ENCODE results near the gene GTF2F1. TPM values are rescaled to one million over a fixed set of nuclear protein-coding genes. Genes with fewer than 3 reads are reported as not detected.

GTF2F1 gene, protein sequence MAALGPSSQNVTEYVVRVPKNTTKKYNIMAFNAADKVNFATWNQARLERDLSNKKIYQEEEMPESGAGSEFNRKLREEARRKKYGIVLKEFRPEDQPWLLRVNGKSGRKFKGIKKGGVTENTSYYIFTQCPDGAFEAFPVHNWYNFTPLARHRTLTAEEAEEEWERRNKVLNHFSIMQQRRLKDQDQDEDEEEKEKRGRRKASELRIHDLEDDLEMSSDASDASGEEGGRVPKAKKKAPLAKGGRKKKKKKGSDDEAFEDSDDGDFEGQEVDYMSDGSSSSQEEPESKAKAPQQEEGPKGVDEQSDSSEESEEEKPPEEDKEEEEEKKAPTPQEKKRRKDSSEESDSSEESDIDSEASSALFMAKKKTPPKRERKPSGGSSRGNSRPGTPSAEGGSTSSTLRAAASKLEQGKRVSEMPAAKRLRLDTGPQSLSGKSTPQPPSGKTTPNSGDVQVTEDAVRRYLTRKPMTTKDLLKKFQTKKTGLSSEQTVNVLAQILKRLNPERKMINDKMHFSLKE
- total RNA-seq (2014; rRNA removed; shearing (Covaris generic); ENCODE audit: low replicate concordance) = 18.2 and 35.4 TPM in 2 replicates

DNA sequence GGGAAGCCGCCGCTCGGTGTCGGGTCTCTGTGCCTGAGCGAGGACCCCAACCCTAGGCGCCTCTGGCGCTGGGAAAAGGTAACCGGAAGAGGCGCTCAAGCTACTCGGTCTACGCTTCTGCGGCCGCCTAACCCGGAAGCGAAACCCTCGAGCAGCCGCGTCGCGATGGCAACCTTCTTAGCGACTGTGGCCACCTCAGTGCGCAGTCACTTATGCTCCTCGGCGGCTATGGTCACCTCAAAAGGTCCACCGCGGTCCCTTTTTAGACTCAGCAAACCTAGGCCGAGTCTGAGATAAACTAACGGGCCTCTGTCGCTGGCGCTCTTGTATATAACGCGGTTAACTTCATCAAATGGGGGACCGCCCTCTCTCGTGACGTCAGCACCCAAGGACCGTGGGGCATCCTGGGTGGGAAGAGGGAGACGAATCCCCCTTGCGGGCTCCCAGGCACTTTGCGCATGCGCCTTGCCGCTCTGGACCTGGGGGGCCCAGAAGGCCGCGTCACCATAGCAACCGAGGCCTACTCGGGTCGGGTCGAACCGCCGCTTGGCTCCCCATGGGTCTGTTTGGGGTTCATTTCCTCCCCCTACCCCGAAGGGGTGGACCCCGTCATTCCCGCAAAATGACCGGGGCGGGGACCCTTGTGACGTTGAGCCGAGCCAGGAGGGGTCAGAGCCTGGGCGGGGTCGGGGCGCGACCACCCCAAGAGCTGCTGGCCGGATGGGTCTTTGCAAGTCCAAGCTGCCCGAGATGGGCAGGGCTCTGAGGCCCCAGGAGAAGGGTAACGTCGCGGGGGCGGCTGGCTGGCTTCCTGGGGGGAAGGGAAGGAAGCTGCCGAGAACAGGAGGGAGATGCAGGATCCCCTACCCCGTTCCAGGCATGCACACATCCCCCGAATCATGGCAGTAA, at the start of gene GTF2F1:
GTF2F1 (minus strand) TSS at position 91 of the 909 bp plus-strand sequence. CDS start 169 bp downstream, outside the sequence.
- H3K27me3 ChIP-seq (ENCODE audit: low read length) = no peaks in the 10 kb centered on the region
- DNase-seq = peak; percentile 98

DNA sequence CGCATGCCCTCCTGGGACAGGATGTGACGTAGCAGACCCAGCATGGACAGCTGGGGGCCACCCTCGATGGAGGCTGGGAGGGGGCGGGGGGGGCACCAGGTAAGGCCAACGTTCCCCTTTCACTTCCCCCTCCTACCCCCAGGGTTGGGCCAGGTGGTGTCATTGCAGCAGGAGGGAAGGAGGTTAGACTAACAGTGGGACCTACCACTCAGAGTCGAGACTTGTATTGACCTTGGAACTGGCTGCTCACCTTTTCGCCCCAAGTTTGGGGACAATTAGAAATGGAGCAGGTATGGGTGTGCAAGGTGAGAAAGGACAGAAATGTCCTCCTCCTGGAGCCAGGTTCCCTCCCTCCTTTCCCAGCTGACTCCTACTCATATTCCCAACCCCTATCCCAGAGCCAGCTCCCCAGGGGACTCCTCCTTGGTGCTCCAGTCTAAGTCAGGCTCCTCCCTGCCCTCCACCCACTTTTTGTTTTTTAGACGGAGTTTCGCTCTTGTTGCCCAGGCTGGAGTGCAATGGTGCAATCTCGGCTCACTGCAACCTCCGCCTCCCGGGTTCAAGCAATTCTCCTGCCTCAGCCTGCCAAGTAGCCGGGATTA, 49.2 kb upstream of the GTF2F1 start:
- H3K9me3 ChIP-seq (ENCODE audit: low read length) = no peaks in the 10 kb centered on the region
- H3K27ac ChIP-seq (ENCODE audit: low read length) = no peak overlapping the region
- no peak overlapping the region for H2AFZ ChIP-seq (ENCODE audit: low read length)

More for the DNA sequence above, at the start of gene GTF2F1:
- Histone ChIP-seq H3K4me3 (ENCODE audit: low read length) (peak within 1 kb of the TSS; percentile 97), H3K79me2 (ENCODE audit: low read length) (peaks cover 26% of the 10 kb centered on the region), H3K27ac (ENCODE audit: low read length) (peak within 1 kb of the TSS; percentile 35; the same call in 1 of the 2 replicates), H4K20me1 (ENCODE audit: insufficient read depth, low read depth, low read length) (no peaks in the 10 kb centered on the region), H3K4me2 (ENCODE audit: low read depth, low read length, poor library complexity, severe bottlenecking) (peak within 1 kb of the TSS; percentile 93), H3K9me2 (replicated peaks; ENCODE audit: insufficient read depth, low read length) (no peaks in the 10 kb centered on the region), H3K36me3 (ENCODE audit: insufficient read depth, low read length) (peaks cover 10% of the 10 kb centered on the region; the same call in 1 of the 2 replicates), H3K9me3 (ENCODE audit: low read length) (no peaks in the 10 kb centered on the region), H3K9ac (ENCODE audit: low read length) (peak within 1 kb of the TSS; percentile 97), H2AFZ (ENCODE audit: low read length) (peak within 1 kb of the TSS; percentile 100), H3K4me1 (ENCODE audit: low read length) (peaks cover 18% of the 10 kb centered on the region)

DNA sequence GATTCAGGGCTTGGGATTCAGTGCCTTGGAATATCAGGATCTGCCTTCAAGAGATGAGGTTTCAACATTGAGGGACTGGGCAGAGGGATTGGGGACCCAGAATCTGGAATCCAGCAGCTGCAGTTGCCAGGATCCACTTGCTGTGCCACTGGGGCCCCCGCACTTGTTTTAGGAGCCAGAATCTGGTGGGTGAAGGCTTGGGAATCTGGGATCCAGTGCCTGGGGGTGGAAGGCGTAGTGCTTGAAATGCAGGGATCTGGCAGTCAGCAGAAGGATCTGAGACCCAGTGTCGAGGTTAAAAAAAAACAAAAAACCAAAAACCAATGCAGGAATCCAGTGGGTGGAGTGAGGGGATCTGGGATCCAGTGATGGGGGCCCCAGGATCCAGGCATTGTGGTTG, 47.9 kb upstream of the GTF2F1 start:
- Histone ChIP-seq H3K4me1 (ENCODE audit: low read length) (no peaks in the 10 kb centered on the region), H4K20me1 (ENCODE audit: insufficient read depth, low read depth, low read length) (no peaks in the 10 kb centered on the region), H3K9me3 (ENCODE audit: low read length) (no peaks in the 10 kb centered on the region), H3K27ac (ENCODE audit: low read length) (no peak overlapping the region), H3K4me2 (ENCODE audit: low read depth, low read length, poor library complexity, severe bottlenecking) (no peak overlapping the region), H3K9me2 (replicated peaks; ENCODE audit: insufficient read depth, low read length) (no peaks in the 10 kb centered on the region), H3K27me3 (ENCODE audit: low read length) (no peaks in the 10 kb centered on the region), H3K79me2 (ENCODE audit: low read length) (no peaks in the 10 kb centered on the region), H3K36me3 (ENCODE audit: insufficient read depth, low read length) (no peaks in the 10 kb centered on the region), H2AFZ (ENCODE audit: low read length) (no peak overlapping the region), H3K4me3 (ENCODE audit: low read length) (no peak overlapping the region), H3K9ac (ENCODE audit: low read length) (no peak overlapping the region)
- no peak for DNase-seq

More for the DNA sequence above, 49.2 kb upstream of the GTF2F1 start:
- Histone ChIP-seq H3K4me3 (ENCODE audit: low read length) (no peak overlapping the region), H4K20me1 (ENCODE audit: insufficient read depth, low read depth, low read length) (no peaks in the 10 kb centered on the region), H3K79me2 (ENCODE audit: low read length) (no peaks in the 10 kb centered on the region), H3K9me2 (replicated peaks; ENCODE audit: insufficient read depth, low read length) (no peaks in the 10 kb centered on the region), H3K4me1 (ENCODE audit: low read length) (no peaks in the 10 kb centered on the region), H3K36me3 (ENCODE audit: insufficient read depth, low read length) (no peaks in the 10 kb centered on the region), H3K27me3 (ENCODE audit: low read length) (no peaks in the 10 kb centered on the region), H3K9ac (ENCODE audit: low read length) (no peak overlapping the region), H3K4me2 (ENCODE audit: low read depth, low read length, poor library complexity, severe bottlenecking) (no peak overlapping the region)
- no peak for DNase-seq

DNA sequence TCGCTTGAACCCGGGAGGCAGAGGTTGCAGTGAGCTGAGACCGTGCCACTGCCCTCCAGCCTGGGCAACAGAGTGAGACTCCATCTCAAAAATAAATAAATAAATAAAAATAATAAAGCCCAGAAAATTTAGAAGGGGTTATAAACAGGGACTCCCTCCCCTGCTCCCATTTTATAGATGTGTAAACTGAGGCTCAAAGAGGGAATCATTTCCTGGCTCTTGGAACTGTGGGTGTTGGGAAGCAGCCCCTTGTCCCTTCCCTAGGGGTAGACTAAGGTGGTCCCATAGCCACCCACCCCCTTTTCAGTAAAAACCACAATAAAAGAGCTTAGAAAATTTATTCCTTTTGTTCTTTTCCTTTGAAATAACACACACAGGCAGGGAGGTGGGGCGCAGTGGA, 46.8 kb upstream of the GTF2F1 start:
- H3K4me3 ChIP-seq (ENCODE audit: low read length) = no peak overlapping the region
- no peak overlapping the region for H3K27ac ChIP-seq (ENCODE audit: low read length)
- H3K4me2 ChIP-seq (ENCODE audit: low read depth, low read length, poor library complexity, severe bottlenecking) = no peak overlapping the region
- no peak overlapping the region for H2AFZ ChIP-seq (ENCODE audit: low read length)
- no peaks in the 10 kb centered on the region for H4K20me1 ChIP-seq (ENCODE audit: insufficient read depth, low read depth, low read length)
- no peaks in the 10 kb centered on the region for H3K36me3 ChIP-seq (ENCODE audit: insufficient read depth, low read length)
- no peaks in the 10 kb centered on the region for H3K9me3 ChIP-seq (ENCODE audit: low read length)
- no peak for DNase-seq
- H3K4me1 ChIP-seq (ENCODE audit: low read length) = no peaks in the 10 kb centered on the region
- H3K27me3 ChIP-seq (ENCODE audit: low read length) = no peaks in the 10 kb centered on the region
- H3K79me2 ChIP-seq (ENCODE audit: low read length) = no peaks in the 10 kb centered on the region
- H3K9ac ChIP-seq (ENCODE audit: low read length) = no peak overlapping the region
- H3K9me2 ChIP-seq (replicated peaks; ENCODE audit: insufficient read depth, low read length) = no peaks in the 10 kb centered on the region

GRCh38 chr19:6433663-6434062, 40.7 kb upstream of the GTF2F1 start, which contains the start of gene SLC25A41:
Gene SLC25A41, minus strand, starts transcription at chr19:6433763. Its CDS starts 70 bp downstream, at chr19:6433693.
- no peaks in the 10 kb centered on the region for H3K9me3 ChIP-seq (ENCODE audit: low read length)
- H3K4me1 ChIP-seq (ENCODE audit: low read length) = no peaks in the 10 kb centered on the region
- H3K4me3 ChIP-seq (ENCODE audit: low read length) = no peak within 1 kb of the TSS
- no peak within 1 kb of the TSS for H3K4me2 ChIP-seq (ENCODE audit: low read depth, low read length, poor library complexity, severe bottlenecking)
- H4K20me1 ChIP-seq (ENCODE audit: insufficient read depth, low read depth, low read length) = no peaks in the 10 kb centered on the region
- H3K9me2 ChIP-seq (replicated peaks; ENCODE audit: insufficient read depth, low read length) = no peaks in the 10 kb centered on the region
- DNase-seq = no peak
- no peak within 1 kb of the TSS for H3K9ac ChIP-seq (ENCODE audit: low read length)
- H3K27me3 ChIP-seq (ENCODE audit: low read length) = no peaks in the 10 kb centered on the region
- H3K36me3 ChIP-seq (ENCODE audit: insufficient read depth, low read length) = no peaks in the 10 kb centered on the region
- H3K79me2 ChIP-seq (ENCODE audit: low read length) = no peaks in the 10 kb centered on the region
- H2AFZ ChIP-seq (ENCODE audit: low read length) = no peak within 1 kb of the TSS
- H3K27ac ChIP-seq (ENCODE audit: low read length) = no peak within 1 kb of the TSS

GRCh38 chr19:6433165-6433564, 40.2 kb upstream of the GTF2F1 start:
- Histone ChIP-seq H3K9me2 (replicated peaks; ENCODE audit: insufficient read depth, low read length) (no peaks in the 10 kb centered on the region), H3K27me3 (ENCODE audit: low read length) (no peaks in the 10 kb centered on the region), H3K79me2 (ENCODE audit: low read length) (no peaks in the 10 kb centered on the region), H3K36me3 (ENCODE audit: insufficient read depth, low read length) (no peaks in the 10 kb centered on the region), H3K4me1 (ENCODE audit: low read length) (no peaks in the 10 kb centered on the region), H3K9ac (ENCODE audit: low read length) (no peak overlapping the region), H3K4me2 (ENCODE audit: low read depth, low read length, poor library complexity, severe bottlenecking) (no peak overlapping the region), H3K9me3 (ENCODE audit: low read length) (no peaks in the 10 kb centered on the region), H3K27ac (ENCODE audit: low read length) (no peak overlapping the region), H4K20me1 (ENCODE audit: insufficient read depth, low read depth, low read length) (no peaks in the 10 kb centered on the region), H2AFZ (ENCODE audit: low read length) (no peak overlapping the region), H3K4me3 (ENCODE audit: low read length) (no peak overlapping the region)
- DNase-seq = no peak

- Histone ChIP-seq H4K20me1 (ENCODE audit: insufficient read depth, low read depth, low read length) (no peaks in the 10 kb centered on the region), H3K9me3 (ENCODE audit: low read length) (no peaks in the 10 kb centered on the region), H2AFZ (ENCODE audit: low read length) (no peak overlapping the region), H3K4me1 (ENCODE audit: low read length) (no peaks in the 10 kb centered on the region), H3K27me3 (ENCODE audit: low read length) (no peaks in the 10 kb centered on the region), H3K27ac (ENCODE audit: low read length) (no peak overlapping the region), H3K9me2 (replicated peaks; ENCODE audit: insufficient read depth, low read length) (no peaks in the 10 kb centered on the region), H3K9ac (ENCODE audit: low read length) (no peak overlapping the region), H3K79me2 (ENCODE audit: low read length) (no peaks in the 10 kb centered on the region), H3K4me2 (ENCODE audit: low read depth, low read length, poor library complexity, severe bottlenecking) (no peak overlapping the region), H3K4me3 (ENCODE audit: low read length) (no peak overlapping the region), H3K36me3 (ENCODE audit: insufficient read depth, low read length) (no peaks in the 10 kb centered on the region)
- no peak for DNase-seq
Observed at GRCh38 chr19:6431891-6432290, 38.9 kb upstream of the GTF2F1 start.
